Measurements from ENCODE around the gene AASS.

The AASS gene

DNA sequence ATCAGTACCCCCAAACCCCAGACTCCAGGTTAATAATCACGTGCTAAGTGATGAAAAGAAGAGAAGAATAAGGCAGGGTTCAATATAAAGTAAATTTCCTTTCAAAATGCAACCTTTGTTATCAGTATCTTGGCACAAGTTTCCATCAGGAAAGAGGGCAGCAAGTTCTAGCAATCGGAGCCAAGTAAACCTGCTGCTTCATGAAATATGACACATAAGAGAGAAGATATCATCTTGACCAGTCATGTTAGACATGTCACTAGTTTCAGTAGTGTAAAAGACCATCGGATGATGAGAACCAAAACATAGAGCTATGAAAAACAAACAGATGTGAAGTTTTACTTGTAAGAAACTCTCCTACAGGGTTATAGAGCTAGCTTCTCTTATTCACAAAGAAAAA is 44.0 kb downstream of the AASS start:
- H3K14ac ChIP-seq (ENCODE audit: low read length in 2 of 2), result no peak overlapping the region
- no peak overlapping the region for H3K4me3 ChIP-seq (ENCODE audit: insufficient read depth in 1 of 2, low read depth in 1 of 2, low read length in 2 of 2)
- no peaks in the 10 kb centered on the region for H3K79me1 ChIP-seq (replicated peaks; ENCODE audit: low read length, poor library complexity, severe bottlenecking)
- no peaks in the 10 kb centered on the region for H3K27me3 ChIP-seq (ENCODE audit: control insufficient read depth in 1 of 2, insufficient read depth in 1 of 2, low read length in 2 of 2)
- no peak overlapping the region for H3K23ac ChIP-seq (ENCODE audit: low read length in 2 of 2)
- H2BK5ac ChIP-seq (ENCODE audit: low read depth, low read length, poor library complexity, severe bottlenecking), result no peak overlapping the region
- H3K9me3 ChIP-seq (ENCODE audit: control insufficient read depth, low read length), result peaks cover 38% of the 10 kb centered on the region
- H2AK5ac ChIP-seq (ENCODE audit: low read length, severe bottlenecking), result no peak overlapping the region
- H4K8ac ChIP-seq (ENCODE audit: low read length), result no peak overlapping the region
- H3K4me2 ChIP-seq (ENCODE audit: low read length, poor library complexity, severe bottlenecking), result no peak overlapping the region
- H2AFZ ChIP-seq (ENCODE audit: low read depth, low read length), result no peak overlapping the region
- H3K9ac ChIP-seq (ENCODE audit: low read length), result no peak overlapping the region
- no peak overlapping the region for H3K18ac ChIP-seq (ENCODE audit: low read depth in 1 of 2, low read length in 2 of 2)
- no peak overlapping the region for H2BK12ac ChIP-seq (ENCODE audit: low read length in 2 of 2)
- no peaks in the 10 kb centered on the region for H3K4me1 ChIP-seq (ENCODE audit: control insufficient read depth, insufficient read depth, low read depth, low read length)
- H3K27ac ChIP-seq (ENCODE audit: low read length, poor library complexity, severe bottlenecking), result no peak overlapping the region
- H2BK15ac ChIP-seq (ENCODE audit: low read depth, poor library complexity, severe bottlenecking), result no peak overlapping the region
- 85% methylated on average over 1 of the region's 3 CpGs for WGBS
- no peak overlapping the region for H4K91ac ChIP-seq (ENCODE audit: low read length)
- H2BK120ac ChIP-seq (ENCODE audit: low read depth, low read length), result no peak overlapping the region
- H3K36me3 ChIP-seq (ENCODE audit: control insufficient read depth in 1 of 2, insufficient read depth in 2 of 2, low read depth in 1 of 2, low read length in 2 of 2), result peaks cover 0 to 28% of the 10 kb centered on the region in 2 experiments
- no peak for DNase-seq
- no peak overlapping the region for H3K4ac ChIP-seq (ENCODE audit: low read depth in 1 of 2, low read length in 2 of 2)

DNA sequence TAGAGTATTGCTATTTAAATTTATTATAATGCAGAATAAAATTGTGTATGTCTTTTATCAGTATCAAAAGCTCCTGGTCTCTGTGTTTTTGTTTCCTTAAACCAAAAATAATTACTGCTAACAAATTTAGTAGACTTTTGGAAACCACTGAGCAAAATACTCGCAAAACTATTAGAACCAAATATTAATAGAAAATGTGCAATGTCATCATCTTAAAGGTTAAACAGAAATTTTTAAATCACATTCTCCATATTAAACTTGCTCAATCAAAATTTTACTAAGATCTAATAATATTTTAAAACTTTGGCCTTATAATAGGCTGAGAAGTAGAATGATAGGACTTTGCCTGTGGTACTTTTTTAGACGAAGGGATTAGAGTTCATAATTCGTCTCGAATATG is 48.4 kb downstream of the AASS start:
- peaks cover 0 to 19% of the 10 kb centered on the region in 2 experiments for H3K36me3 ChIP-seq (ENCODE audit: control insufficient read depth in 1 of 2, insufficient read depth in 2 of 2, low read depth in 1 of 2, low read length in 2 of 2)
- no peak overlapping the region for H3K18ac ChIP-seq (ENCODE audit: low read depth in 1 of 2, low read length in 2 of 2)
- H3K9me3 ChIP-seq (ENCODE audit: control insufficient read depth, low read length), result no peaks in the 10 kb centered on the region
- no peak overlapping the region for H4K8ac ChIP-seq (ENCODE audit: low read length)
- no peak overlapping the region for H3K4me2 ChIP-seq (ENCODE audit: low read length, poor library complexity, severe bottlenecking)
- H2AFZ ChIP-seq (ENCODE audit: low read depth, low read length), result no peak overlapping the region
- no peak overlapping the region for H3K9ac ChIP-seq (ENCODE audit: low read length)
- no peak overlapping the region for H2BK12ac ChIP-seq (ENCODE audit: low read length in 2 of 2)
- H4K91ac ChIP-seq (ENCODE audit: low read length), result no peak overlapping the region
- WGBS, result 100% methylated on average over 3 of the region's 4 CpGs
- H3K4me1 ChIP-seq (ENCODE audit: control insufficient read depth, insufficient read depth, low read depth, low read length), result no peaks in the 10 kb centered on the region
- no peak overlapping the region for H2BK15ac ChIP-seq (ENCODE audit: low read depth, poor library complexity, severe bottlenecking)
- H3K14ac ChIP-seq (ENCODE audit: low read length in 2 of 2), result no peak overlapping the region
- H3K4ac ChIP-seq (ENCODE audit: low read depth in 1 of 2, low read length in 2 of 2), result no peak overlapping the region
- no peak overlapping the region for H3K4me3 ChIP-seq (ENCODE audit: insufficient read depth in 1 of 2, low read depth in 1 of 2, low read length in 2 of 2)
- H3K27ac ChIP-seq (ENCODE audit: low read length, poor library complexity, severe bottlenecking), result no peak overlapping the region
- H2AK5ac ChIP-seq (ENCODE audit: low read length, severe bottlenecking), result no peak overlapping the region
- DNase-seq, result no peak
- H3K27me3 ChIP-seq (ENCODE audit: control insufficient read depth in 1 of 2, insufficient read depth in 1 of 2, low read length in 2 of 2), result no peaks in the 10 kb centered on the region
- H2BK120ac ChIP-seq (ENCODE audit: low read depth, low read length), result no peak overlapping the region
- no peak overlapping the region for H2BK5ac ChIP-seq (ENCODE audit: low read depth, low read length, poor library complexity, severe bottlenecking)
- no peak overlapping the region for H3K23ac ChIP-seq (ENCODE audit: low read length in 2 of 2)
- H3K79me1 ChIP-seq (replicated peaks; ENCODE audit: low read length, poor library complexity, severe bottlenecking), result no peaks in the 10 kb centered on the region

DNA sequence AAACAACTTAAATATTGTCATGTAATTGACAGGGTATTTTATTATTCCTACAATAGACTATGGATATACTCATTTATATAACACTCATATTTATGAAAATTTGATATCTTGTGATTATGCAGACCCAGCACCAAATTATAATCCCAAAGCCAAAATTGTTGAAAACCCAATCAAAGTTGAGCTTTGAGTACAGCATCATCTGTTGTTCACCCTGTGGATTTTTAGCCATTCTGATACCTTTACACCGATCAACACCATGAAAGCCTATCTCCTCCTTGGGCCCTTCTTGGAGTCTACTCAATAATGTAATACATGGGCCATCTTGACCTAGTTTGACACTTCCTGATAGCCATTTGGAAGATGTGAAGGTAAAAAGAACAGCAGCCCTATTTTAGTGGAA is 49.5 kb downstream of the AASS start:
- H3K4me2 ChIP-seq (ENCODE audit: low read length, poor library complexity, severe bottlenecking), result no peak overlapping the region
- no peak overlapping the region for H3K18ac ChIP-seq (ENCODE audit: low read depth in 1 of 2, low read length in 2 of 2)
- no peak overlapping the region for H4K8ac ChIP-seq (ENCODE audit: low read length)
- no peaks in the 10 kb centered on the region for H3K9me3 ChIP-seq (ENCODE audit: control insufficient read depth, low read length)
- H3K36me3 ChIP-seq (ENCODE audit: control insufficient read depth in 1 of 2, insufficient read depth in 2 of 2, low read depth in 1 of 2, low read length in 2 of 2), result peaks cover 0 to 12% of the 10 kb centered on the region in 2 experiments
- no peak overlapping the region for H3K4ac ChIP-seq (ENCODE audit: low read depth in 1 of 2, low read length in 2 of 2)
- H3K27me3 ChIP-seq (ENCODE audit: control insufficient read depth in 1 of 2, insufficient read depth in 1 of 2, low read length in 2 of 2), result no peaks in the 10 kb centered on the region
- no peak overlapping the region for H2BK12ac ChIP-seq (ENCODE audit: low read length in 2 of 2)
- no peak overlapping the region for H3K9ac ChIP-seq (ENCODE audit: low read length)
- H4K91ac ChIP-seq (ENCODE audit: low read length), result no peak overlapping the region
- no peak for DNase-seq
- H3K14ac ChIP-seq (ENCODE audit: low read length in 2 of 2), result no peak overlapping the region
- no peaks in the 10 kb centered on the region for H3K4me1 ChIP-seq (ENCODE audit: control insufficient read depth, insufficient read depth, low read depth, low read length)
- no peak overlapping the region for H2AK5ac ChIP-seq (ENCODE audit: low read length, severe bottlenecking)
- no peak overlapping the region for H2BK15ac ChIP-seq (ENCODE audit: low read depth, poor library complexity, severe bottlenecking)
- H2BK120ac ChIP-seq (ENCODE audit: low read depth, low read length), result no peak overlapping the region
- WGBS, result 100% methylated on average over 1 of the region's 1 CpG
- no peaks in the 10 kb centered on the region for H3K79me1 ChIP-seq (replicated peaks; ENCODE audit: low read length, poor library complexity, severe bottlenecking)
- no peak overlapping the region for H3K23ac ChIP-seq (ENCODE audit: low read length in 2 of 2)
- H3K27ac ChIP-seq (ENCODE audit: low read length, poor library complexity, severe bottlenecking), result no peak overlapping the region
- H2AFZ ChIP-seq (ENCODE audit: low read depth, low read length), result no peak overlapping the region
- no peak overlapping the region for H3K4me3 ChIP-seq (ENCODE audit: insufficient read depth in 1 of 2, low read depth in 1 of 2, low read length in 2 of 2)
- no peak overlapping the region for H2BK5ac ChIP-seq (ENCODE audit: low read depth, low read length, poor library complexity, severe bottlenecking)

DNA sequence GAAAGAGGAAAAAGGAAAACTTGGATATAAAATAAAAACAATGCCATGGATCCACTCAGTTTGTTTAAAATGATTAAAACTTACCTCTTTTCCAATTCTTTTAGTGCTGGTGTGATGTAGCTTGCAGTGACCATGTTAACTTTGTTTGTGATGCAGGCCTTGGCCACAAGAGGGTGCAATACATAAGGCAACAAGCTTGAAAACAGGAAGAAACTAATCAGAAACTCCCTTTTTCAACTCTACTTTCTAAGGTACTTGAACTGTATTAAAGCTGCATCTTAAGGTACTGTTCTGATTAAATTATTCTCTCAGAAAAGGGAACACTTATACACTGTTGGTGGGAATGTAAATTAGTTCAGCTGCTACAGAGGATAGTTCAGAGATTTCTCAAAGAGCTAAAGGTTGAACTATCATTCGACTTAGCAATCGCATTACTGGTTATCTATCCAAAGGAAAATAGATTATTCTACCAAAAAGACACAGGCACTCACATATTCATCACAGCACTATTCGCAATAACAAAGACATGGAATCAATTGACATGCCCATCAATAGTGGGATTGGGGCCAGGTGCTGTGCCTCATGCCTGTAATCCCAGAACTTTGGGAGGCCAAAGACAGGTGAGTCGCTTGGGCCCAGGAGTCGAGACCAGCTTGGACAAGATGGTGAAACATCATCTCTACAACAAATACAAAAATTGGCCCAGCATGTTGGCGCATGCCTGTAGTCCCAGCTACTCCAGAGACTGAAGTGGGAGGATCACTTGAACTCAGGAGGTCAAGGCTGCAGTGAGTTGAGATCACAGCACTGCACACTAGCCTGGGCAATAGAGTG is 50.9 kb downstream of the AASS start:
- Histone ChIP-seq H3K23ac (ENCODE audit: low read length in 2 of 2) (no peak overlapping the region), H3K9ac (ENCODE audit: low read length) (no peak overlapping the region), H2AK5ac (ENCODE audit: low read length, severe bottlenecking) (no peak overlapping the region), H3K18ac (ENCODE audit: low read depth in 1 of 2, low read length in 2 of 2) (no peak overlapping the region), H3K36me3 (ENCODE audit: control insufficient read depth in 1 of 2, insufficient read depth in 2 of 2, low read depth in 1 of 2, low read length in 2 of 2) (peaks cover 0 to 25% of the 10 kb centered on the region in 2 experiments), H3K14ac (ENCODE audit: low read length in 2 of 2) (no peak overlapping the region), H2BK15ac (ENCODE audit: low read depth, poor library complexity, severe bottlenecking) (no peak overlapping the region), H2AFZ (ENCODE audit: low read depth, low read length) (no peak overlapping the region), H3K4me1 (ENCODE audit: control insufficient read depth, insufficient read depth, low read depth, low read length) (no peaks in the 10 kb centered on the region), H2BK12ac (ENCODE audit: low read length in 2 of 2) (no peak overlapping the region), H3K79me1 (replicated peaks; ENCODE audit: low read length, poor library complexity, severe bottlenecking) (no peaks in the 10 kb centered on the region), H2BK120ac (ENCODE audit: low read depth, low read length) (no peak overlapping the region), H3K27me3 (ENCODE audit: control insufficient read depth in 1 of 2, insufficient read depth in 1 of 2, low read length in 2 of 2) (no peaks in the 10 kb centered on the region), H3K4me2 (ENCODE audit: low read length, poor library complexity, severe bottlenecking) (no peak overlapping the region), H4K91ac (ENCODE audit: low read length) (no peak overlapping the region), H3K9me3 (ENCODE audit: control insufficient read depth, low read length) (no peaks in the 10 kb centered on the region), H3K27ac (ENCODE audit: low read length, poor library complexity, severe bottlenecking) (no peak overlapping the region), H3K4ac (ENCODE audit: low read depth in 1 of 2, low read length in 2 of 2) (no peak overlapping the region), H4K8ac (ENCODE audit: low read length) (no peak overlapping the region), H2BK5ac (ENCODE audit: low read depth, low read length, poor library complexity, severe bottlenecking) (no peak overlapping the region), H3K4me3 (ENCODE audit: insufficient read depth in 1 of 2, low read depth in 1 of 2, low read length in 2 of 2) (no peak overlapping the region)
- DNase-seq, result peak; percentile 78
- 98% methylated on average over 6 of the region's 6 CpGs for WGBS
